Measurements from ENCODE around the gene PKP2. TPM values are rescaled to one million over a fixed set of nuclear protein-coding genes. Genes with fewer than 3 reads are reported as not detected.

PKP2 gene
- total and polyA plus RNA-seq, 4 donors: 8.6 to 35.7 (median 12.8) TPM

GRCh38 chr12:32897281-32897610, 669 bp upstream of the PKP2 start:
- Histone ChIP-seq H3K27ac (ENCODE audit: low read depth in 1 of 2, low read length in 2 of 2) (peak overlapping the region; percentile 74 to 81), H3K4me3 (ENCODE audit: low read depth in 1 of 3, low read length in 3 of 3) (peak overlapping the region; percentile 75 to 99 (median 89)), H3K9me3 (ENCODE audit: control insufficient read depth in 4 of 4, low read length in 3 of 4) (no peaks in the 10 kb centered on the region), H3K9ac (ENCODE audit: low read depth in 1 of 2, low read length in 2 of 2) (no peak overlapping the region), H3K27me3 (ENCODE audit: control insufficient read depth in 4 of 4, insufficient read depth in 4 of 4, low read length in 3 of 4) (no peaks in the 10 kb centered on the region), H3K4me1 (ENCODE audit: control insufficient read depth in 4 of 4, insufficient read depth in 4 of 4, low read length in 3 of 4) (peaks cover 4 to 33% (median 28%) of the 10 kb centered on the region in 4 donors), H3K36me3 (ENCODE audit: control insufficient read depth in 4 of 4, insufficient read depth in 3 of 4, low read depth in 1 of 4, low read length in 3 of 4) (no peaks in the 10 kb centered on the region)
- no peak for DNase-seq (ENCODE audit: low spot score)
- no peak for TF ChIP-seq MAX (IDR thresholded peaks at IDR 0.05)
- TF ChIP-seq RAD21 (IDR thresholded peaks at IDR 0.05): no peak
- TF ChIP-seq REST (IDR thresholded peaks at IDR 0.05): no peak
- no peak for TF ChIP-seq FOXA1 (IDR thresholded peaks at IDR 0.05)
- TF ChIP-seq ATF3 (IDR thresholded peaks at IDR 0.05): no peak
- TF ChIP-seq TAF1 (conservative IDR thresholded peaks at IDR 0.05): no peak
- no peak for TF ChIP-seq HNF4G (IDR thresholded peaks at IDR 0.05)
- TF ChIP-seq CTCF (IDR thresholded peaks at IDR 0.05; ENCODE audit: low read depth, low read length, missing input control): no peak
- peak; percentile 9 for TF ChIP-seq SP1 (IDR thresholded peaks at IDR 0.05)
- no peak for TF ChIP-seq JUND (IDR thresholded peaks at IDR 0.05)
- no peak for TF ChIP-seq YY1 (IDR thresholded peaks at IDR 0.05)
- TF ChIP-seq NR2F2 (IDR thresholded peaks at IDR 0.05): no peak
- no peak for TF ChIP-seq FOXA2 (IDR thresholded peaks at IDR 0.05)
- TF ChIP-seq HNF4A (conservative IDR thresholded peaks at IDR 0.05): peak; percentile 19 to 41
- no peak for TF ChIP-seq ZBTB33 (IDR thresholded peaks at IDR 0.05)
- TF ChIP-seq EGR1 (IDR thresholded peaks at IDR 0.05; ENCODE audit: low read depth in 2 of 2): no peak
- TF ChIP-seq GABPA (IDR thresholded peaks at IDR 0.05 in 1 of 2, conservative IDR thresholded peaks at IDR 0.05 in 1 of 2): peak in 1 of 2 donors; percentile 6
- no peak for TF ChIP-seq RXRA (IDR thresholded peaks at IDR 0.05)
- 12% methylated on average over 6 of the region's 6 CpGs for WGBS

All from liver (tissue), 9 donors.